Esophagus squamous epithelium (tissue), 4 donors: ENCODE data around the gene CHKB.

ENCODE experiments used
- CTCF ChIP-seq, 6 experiments: fragments of 450-650 bp in 4 of 6; fragments of 200-600 bp in 2 of 6; sonication (generic) in 2 of 6; IDR thresholded peaks; one replicate each; pipeline ENCODE4 v1.5.1; 2016 to 2019; ENCODE audit warnings: antibody characterized with exemption in 6 of 6, mild to moderate bottlenecking in 4 of 6, moderate library complexity in 4 of 6
- POLR2A ChIP-seq, 4 donors: fragments of 450-650 bp; IDR thresholded peaks; one replicate each; pipeline ENCODE4 v1.6.1; 2017; ENCODE audit warnings: antibody characterized with exemption in 4 of 4, mild to moderate bottlenecking in 4 of 4, moderate library complexity in 3 of 4

GRCh38 chr22:50606165-50606945 is 23.7 kb upstream of the CHKB start:
- TF ChIP-seq CTCF (IDR thresholded peaks at IDR 0.05), result no peak
- no peak for TF ChIP-seq POLR2A (IDR thresholded peaks at IDR 0.05)
